Measurements from ENCODE around the gene EPC2.

EPC2 gene

GRCh38 chr2:148802448-148803220, 158.1 kb downstream of the EPC2 start:
- DNase-seq (ENCODE audit: low read depth, low spot score), result no peak

DNA sequence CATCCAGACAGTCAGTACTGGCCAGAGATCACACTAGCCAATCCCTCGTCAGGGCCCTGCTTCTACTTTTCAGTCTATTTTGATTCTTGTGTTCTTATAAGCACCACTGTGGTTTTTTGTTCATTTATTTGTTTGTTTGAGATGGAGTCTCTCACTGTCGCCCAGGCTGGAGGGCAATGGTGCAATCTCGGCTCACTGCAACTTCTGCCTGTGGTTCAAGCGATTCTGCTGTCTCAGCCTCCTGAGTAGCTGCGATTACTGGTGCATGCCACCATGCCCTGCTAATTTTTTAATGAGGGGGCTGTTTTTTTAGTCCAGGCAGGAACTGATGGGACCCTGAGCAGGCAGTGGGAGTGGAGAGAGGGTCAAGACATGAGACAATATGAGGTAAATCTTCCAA, 165.5 kb downstream of the EPC2 start:
- no peak for DNase-seq (ENCODE audit: low read depth, low spot score)

DNA sequence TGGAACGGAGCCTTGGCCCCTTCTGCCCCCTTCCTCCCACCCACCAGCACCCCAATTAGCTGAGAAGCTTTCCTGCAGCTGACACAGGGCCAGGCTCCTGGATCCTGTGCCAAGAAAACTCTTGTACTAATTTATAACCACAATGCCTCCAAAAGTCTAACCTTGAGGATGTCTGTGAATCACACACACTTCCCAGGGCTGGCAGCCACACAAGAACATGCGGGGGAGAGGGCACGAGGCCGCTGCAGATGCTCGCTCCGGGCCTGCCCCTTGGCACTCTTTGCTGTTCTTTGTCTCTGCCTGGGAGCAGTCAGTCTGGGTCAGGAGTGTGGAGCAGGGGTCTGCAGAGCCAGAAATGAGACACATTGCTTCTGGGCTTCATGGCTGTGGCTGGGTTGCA, 167.8 kb downstream of the EPC2 start:
- no peak for DNase-seq (ENCODE audit: low read depth, low spot score)

- DNase-seq (ENCODE audit: low read depth, low spot score), result peak; percentile 94
Observed at GRCh38 chr2:148813603-148814065, 169.1 kb downstream of the EPC2 start.

DNA sequence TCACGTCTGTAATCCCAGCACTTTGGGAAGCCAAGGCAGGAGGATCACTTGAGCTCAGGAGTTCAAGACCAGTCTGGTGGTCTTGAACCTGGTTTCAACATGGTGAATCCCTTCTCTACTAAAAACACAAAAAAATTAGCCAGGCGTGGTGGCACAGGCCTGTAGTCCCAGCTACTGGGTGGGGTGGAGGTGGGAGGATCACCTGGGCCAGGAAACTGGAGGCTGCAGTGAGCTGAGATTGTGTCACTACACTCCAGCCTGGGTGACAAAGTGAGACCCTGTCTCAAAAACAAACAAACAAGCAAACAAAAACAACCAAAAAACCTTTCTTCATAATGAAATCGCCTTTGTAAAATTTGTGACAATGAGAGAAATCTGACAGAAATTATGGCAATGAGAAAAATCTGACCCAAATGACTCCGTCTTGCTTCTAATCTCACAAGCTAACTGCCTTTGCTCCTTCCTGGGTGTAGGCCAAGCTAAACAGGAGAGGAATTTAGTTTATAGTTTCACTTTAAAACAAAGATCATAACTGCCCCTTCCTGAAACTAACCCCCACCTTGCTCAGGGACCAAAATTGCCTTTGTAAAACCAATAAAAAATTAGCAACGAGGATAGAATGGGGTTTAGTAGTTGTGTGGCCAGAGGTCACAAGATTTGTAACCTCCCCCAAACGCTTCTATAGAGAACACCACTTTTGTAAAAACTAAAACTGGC, 169.8 kb downstream of the EPC2 start:
- no peak for DNase-seq (ENCODE audit: low read depth, low spot score)

GRCh38 chr2:148814860-148815419, 170.4 kb downstream of the EPC2 start:
- no peak for DNase-seq (ENCODE audit: low read depth, low spot score)

GRCh38 chr2:148816176-148816575, 171.6 kb downstream of the EPC2 start:
- no peak for DNase-seq (ENCODE audit: low read depth, low spot score)

GRCh38 chr2:148817210-148817708, 172.7 kb downstream of the EPC2 start:
- no peak for DNase-seq (ENCODE audit: low read depth, low spot score)

DNA sequence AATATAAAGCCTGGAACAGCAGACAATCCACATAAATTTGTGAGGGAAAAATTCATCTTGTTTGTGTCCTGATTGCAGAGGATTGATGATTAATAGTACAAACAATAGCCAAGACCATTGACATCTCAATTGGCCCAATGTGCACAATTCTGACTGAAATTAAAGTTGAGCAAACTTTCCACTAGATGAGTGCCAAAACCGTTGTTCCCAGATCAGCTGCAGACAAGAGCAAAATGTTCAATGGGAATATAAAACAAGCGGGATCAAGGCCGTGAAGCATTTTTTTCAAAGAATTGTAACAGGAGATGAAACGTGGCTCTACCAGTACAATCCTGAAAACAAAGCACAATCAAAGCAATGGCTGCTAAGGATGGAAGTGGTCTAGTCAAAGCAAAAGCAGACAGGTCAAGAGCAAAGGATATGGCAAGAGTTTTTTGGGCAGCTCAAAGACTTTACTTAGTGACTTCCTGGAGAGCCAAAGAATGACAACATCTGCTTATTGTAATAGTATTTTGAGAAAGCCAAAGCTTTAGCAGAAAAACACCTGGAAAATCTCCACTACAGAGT, 174.6 kb downstream of the EPC2 start:
- DNase-seq (ENCODE audit: low read depth, low spot score), result no peak

DNA sequence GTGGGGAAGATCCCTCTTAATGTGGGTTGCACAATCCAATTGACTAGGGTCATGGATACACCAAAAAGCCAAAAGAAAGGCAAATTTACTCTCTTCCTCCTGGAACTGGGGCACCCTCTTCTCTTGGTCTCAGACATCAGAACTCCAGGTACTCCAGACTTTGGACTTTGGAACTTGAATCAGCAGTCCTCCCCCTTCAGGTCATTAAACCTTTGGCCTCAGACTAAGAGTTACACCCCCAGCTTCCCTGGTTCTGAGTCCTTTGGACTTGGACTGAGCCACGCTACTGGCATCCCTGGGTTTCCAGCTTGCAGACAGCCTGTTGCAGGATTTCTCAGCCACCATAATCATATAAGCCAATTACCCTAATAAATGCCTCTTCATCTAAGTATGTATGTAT, 179.6 kb downstream of the EPC2 start:
- DNase-seq (ENCODE audit: low read depth, low spot score), result no peak

GRCh38 chr2:148826791-148827190, 182.2 kb downstream of the EPC2 start:
- no peak for DNase-seq (ENCODE audit: low read depth, low spot score)

- no peak for DNase-seq (ENCODE audit: low read depth, low spot score)
Observed at GRCh38 chr2:148828941-148829340, 184.4 kb downstream of the EPC2 start.

- no peak for DNase-seq (ENCODE audit: low read depth, low spot score)
Observed at GRCh38 chr2:148829618-148830017, 185.1 kb downstream of the EPC2 start.

GRCh38 chr2:148832637-148833036, 188.1 kb downstream of the EPC2 start:
- DNase-seq (ENCODE audit: low read depth, low spot score), result no peak

Data from iPS DF 19.7 (cell line).